ENCODE measurements around the gene CHCHD4.

The CHCHD4 gene

DNA sequence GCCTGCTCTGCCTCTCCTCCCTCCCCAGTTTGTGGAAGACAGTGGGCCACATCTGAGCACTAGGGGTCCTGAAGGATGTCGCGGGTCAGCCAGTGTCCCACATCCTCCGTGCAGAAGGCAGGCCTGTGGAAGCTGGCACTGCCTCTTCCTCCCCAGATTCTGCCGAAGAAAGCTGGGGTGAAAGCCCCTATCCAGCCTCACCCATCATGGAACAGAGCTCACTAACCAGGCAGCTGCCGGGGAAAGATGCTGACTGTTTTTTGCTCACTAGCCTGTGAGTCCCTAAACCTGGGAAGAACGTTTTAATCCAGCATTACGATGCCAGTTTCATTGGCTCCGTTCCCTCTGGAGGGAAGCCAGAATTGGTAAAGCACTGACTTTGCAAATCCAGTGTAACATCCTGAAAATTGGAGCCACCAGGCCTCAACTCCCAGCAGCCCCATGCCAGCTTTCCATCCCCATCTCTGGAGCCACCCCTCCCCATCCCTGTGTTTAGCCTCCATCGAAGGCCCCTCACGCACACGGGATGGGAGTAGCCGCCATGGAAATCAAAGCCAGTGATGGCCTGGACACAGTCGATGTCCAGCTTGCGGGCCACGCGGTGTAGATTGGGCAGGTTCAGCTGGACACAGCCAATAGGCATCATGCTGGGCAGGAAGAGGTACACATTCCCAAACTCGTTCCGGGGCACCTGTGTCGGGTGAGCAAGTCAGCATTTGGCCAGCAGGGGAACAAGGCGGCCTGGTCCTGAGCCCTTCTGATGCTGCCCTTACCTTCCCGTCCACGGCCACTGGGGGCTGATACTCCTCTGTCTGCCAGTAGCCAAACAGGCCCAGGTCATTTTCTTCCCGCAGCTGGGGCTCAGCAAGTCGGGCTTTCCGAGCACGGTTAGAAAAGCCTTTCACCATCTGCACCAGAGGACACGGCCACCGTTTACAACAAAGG is 23.6 kb upstream of the CHCHD4 start:
- DNase-seq = no peak

DNA sequence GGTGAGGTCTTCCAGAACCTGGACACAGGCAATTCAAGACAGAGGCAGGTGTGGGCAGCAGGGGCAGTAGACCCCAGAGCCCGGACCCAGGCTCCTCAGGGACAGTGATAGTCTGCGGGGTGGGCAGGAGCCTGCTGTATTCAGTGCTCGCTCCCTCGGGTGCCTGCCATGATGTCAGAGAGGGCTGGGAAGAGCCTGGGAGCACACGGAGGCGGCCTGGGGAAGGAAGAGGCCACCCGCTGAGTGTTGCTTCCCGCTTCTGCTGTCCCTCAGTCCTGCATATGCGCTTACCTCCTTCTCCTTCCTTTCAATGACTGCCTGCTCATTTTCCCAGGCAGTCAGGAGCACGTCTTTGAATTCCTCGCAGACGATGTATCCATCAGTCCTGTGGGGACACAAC is 22.9 kb upstream of the CHCHD4 start:
- DNase-seq = no peak

DNA sequence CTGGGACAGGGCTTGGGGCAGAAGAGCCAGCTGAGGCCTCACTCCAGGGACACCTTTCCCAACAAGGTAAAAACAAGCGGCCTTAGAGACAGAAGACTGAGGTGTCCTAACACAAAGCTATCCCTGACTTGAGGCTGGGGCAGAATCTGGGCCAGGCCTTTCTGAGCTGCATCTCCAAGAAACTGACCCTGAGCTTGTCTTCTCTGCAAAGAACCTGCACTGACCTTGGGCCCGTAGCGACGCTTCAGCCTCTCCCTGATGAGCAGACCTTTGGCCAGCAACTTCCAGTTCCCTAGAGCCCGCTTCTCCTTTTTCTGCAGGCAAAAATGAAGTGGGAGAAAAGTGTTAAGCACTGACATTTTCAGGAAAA is 22.4 kb upstream of the CHCHD4 start:
- no peak for DNase-seq

DNA sequence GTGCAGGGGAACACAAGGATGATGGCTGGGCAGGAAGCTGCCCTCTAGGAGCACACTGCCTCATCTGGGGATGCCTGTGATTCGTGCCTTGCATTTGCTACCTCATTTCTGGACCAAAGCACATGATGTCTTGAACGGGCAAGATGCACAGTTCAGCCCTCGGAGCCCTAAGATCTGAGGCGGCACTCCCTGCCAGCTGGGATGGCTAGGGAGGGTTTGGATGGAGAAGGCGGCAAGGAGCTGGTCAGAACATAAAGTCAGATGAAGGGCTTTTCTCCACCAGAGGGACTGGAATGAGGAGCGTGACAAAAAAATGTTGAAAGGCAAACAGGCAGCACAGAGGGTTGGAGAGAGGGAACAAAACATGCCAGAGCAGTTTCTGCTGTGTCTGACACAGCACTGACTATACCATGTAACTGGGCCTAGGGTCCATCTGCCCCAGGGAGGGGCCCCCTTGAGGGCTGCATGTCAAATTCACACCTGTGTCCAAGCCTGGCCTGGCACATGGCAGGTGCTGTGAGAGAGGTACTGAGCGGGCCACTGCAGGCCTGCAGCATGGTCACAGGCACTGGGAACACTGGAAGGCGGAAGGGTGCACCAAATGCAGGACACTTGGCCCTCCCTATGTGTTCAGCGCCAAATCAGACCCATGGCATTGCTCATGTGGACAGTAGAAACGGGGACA is 21.9 kb upstream of the CHCHD4 start:
- no peak for DNase-seq

DNA sequence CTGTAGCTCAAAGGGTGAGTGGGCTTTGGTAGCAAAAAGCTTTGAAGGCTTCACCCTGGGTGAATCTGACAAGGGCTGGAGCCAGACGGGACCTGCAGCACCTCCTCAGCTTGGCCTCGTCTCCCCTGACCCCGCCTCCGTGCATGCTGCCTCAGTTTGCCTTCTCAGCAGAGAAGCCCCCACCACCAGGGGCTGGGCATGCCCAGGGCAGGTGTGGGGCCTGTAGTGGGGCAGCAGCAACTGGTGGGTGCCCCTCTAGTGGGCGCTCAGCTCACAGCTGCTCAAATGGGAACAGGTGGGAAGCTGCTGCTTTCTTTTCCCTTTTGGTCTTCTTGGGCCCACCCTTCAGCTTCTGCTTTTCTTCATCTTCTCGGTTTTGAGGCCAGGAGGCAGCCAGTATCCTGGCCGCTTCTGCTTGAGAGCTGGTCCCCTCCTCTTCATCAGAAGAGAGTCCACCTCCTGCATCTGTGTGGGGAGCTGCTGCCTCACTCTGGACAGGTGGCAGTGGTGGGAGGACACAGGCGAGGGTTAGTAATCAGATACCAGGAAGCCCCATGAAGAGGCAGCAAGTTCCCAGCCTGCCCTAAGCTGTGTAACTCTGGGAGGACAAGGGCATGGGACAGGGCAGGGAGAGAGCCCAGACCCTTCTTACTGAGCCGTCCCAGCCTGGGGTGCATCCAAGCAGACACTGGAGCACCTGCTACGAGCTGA is 21.2 kb upstream of the CHCHD4 start:
- no peak for DNase-seq

DNA sequence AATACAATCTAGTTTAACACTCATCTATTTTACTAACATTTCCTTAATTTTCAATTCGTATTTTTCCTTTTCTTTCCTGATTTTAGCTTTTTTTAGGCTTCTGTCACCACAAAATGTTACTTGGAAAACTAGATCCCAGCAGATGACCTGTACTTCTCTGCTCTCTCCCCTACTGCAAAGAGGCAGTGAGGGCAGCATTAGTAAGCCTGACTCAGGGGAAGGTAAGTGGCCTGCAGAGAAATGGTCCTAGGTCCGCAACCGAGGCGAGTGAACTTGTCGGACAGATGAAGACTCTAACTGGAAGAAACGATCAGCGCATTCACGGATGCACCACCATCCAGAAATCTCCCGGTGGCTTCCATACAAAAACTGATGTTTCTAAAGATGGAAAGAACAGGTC is 20.6 kb upstream of the CHCHD4 start:
- DNase-seq = no peak

DNA sequence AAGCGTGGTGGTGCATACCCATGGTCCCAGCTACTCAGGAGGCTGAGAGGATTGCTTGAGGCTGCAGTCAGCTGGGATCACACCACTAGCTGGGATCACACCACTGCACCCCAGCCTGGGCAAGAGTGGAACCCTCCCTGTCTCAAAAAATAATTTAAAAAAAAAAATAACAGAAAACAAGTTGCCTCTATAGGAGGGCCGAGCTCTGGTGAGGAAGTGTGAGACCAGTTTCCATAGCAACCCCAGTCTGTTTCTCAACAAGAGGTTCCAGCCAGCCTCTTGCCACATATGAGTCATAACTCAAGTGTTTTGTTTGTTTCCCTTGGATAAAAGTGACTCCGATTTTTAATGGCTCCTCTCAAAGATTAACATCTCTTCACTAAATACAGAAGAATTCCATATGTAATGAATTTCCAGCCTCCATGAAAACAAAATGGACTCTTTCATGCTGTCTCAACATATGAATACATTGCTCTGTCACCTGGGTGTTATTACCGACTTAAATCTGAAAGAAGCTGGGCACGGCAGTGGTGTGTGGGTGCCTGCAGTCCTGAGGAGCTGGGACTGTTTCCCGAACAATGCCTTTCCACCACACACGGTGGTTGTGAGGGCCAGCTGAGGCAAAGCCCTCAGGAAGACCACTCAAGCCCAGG is 19.9 kb upstream of the CHCHD4 start:
- peak; percentile 55 for DNase-seq

DNA sequence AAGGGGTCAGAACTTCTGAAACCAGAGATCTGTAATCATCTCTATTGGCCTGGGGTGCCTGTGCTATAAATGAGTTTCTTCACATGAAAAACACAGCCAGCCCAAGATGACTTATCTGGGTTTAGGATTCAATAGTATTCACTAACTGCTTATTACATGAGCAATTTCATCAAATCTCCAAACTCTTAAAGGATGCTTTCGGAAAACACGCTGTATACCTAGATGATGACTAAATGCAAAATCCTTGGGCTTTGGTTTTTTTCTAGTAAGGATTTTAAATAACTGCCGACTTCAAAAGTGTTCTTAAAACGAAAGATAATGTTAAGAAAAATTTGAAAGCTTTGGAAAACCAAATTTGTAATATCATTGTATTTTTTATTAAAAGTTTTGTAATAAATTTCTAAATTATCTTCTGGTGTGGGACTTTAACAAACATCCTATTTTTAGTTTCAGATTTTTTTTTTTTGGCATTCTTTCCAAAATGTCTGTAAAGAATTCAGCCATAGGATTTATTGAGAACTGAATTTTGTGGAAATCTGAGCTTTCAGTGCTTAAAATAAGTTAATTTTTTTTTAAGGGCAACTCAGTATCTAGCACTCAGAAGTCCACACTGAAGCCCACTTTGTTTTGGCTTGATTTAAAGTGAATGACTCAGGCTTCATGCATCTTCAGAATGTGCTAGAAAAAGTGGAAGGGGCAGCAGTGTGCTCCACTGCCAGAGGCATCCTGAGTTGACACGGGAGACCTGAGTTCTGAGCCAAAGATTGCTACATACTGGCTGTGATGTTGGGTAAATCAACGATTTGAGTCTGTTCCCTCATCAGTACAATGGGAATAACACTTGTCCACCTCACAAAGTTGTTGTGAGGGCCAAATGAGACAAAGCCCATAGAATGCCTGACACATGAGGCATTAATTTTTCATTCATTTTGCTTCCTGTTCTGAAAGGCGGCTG is 18.9 kb upstream of the CHCHD4 start:
- no peak for DNase-seq

DNA sequence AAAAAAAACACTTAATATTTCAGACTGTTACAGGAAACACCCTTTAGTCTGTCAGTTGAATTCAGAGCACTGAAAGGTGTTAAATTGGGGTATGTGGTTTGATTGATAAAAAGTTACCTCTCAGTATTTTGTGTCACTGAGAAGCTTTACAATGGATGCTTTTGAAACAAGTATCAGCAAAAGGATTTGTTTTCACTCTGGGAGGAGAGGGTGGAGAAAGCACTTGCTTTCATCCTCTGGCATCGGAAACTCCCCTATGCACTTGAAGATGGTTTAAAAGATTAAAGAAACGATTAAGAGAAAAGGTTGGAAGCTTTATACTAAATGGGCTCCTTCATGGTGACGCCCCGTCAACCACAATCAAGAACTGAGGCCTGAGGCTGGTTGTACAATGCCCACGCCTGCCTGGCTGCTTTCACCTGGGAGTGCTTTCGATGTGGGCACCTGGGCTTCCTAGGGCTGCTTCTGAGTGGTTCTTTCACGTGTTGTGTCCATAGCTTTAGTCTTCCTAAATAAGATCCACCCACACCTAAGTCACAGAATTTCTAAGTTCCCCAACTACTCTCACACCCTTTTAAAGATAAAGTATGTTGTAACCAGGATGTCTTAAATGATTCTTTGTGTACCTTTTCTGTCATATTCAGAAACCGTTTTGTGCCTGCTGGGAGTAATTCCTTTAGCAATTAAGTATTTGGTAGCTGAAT is 18.0 kb upstream of the CHCHD4 start:
- DNase-seq = no peak

DNA sequence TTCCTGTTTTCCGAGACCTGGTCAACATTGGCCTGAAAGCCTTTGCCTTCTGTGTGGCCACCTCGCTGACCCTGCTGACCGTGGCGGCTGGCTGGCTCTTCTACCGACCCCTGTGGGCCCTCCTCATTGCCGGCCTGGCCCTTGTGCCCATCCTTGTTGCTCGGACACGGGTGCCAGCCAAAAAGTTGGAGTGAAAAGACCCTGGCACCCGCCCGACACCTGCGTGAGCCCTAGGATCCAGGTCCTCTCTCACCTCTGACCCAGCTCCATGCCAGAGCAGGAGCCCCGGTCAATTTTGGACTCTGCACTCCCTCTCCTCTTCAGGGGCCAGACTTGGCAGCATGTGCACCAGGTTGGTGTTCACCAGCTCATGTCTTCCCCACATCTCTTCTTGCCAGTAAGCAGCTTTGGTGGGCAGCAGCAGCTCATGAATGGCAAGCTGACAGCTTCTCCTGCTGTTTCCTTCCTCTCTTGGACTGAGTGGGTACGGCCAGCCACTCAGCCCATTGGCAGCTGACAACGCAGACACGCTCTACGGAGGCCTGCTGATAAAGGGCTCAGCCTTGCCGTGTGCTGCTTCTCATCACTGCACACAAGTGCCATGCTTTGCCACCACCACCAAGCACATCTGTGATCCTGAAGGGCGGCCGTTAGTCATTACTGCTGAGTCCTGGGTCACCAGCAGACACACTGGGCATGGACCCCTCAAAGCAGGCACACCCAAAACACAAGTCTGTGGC is 17.1 kb upstream of the CHCHD4 start:
- DNase-seq = no peak

DNA sequence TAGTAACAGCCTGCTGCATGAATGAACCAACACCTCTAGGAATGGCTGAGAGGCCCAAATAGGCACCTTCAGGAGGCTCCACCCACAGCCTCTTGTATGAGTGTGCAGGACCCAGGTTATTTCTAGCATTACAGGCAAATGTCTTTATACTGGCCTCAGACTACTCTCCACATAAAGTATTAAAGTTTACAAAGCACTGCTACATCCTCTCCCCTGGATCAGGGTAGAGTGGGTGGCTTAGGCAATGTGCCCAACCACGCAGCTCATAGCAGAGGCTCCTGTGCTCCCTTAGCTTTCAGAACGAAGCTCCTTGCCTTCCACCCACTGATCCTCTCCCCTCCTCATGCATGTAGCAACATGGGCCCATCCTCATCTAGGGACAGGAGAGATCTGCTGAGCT is 16.5 kb upstream of the CHCHD4 start:
- no peak for DNase-seq

DNA sequence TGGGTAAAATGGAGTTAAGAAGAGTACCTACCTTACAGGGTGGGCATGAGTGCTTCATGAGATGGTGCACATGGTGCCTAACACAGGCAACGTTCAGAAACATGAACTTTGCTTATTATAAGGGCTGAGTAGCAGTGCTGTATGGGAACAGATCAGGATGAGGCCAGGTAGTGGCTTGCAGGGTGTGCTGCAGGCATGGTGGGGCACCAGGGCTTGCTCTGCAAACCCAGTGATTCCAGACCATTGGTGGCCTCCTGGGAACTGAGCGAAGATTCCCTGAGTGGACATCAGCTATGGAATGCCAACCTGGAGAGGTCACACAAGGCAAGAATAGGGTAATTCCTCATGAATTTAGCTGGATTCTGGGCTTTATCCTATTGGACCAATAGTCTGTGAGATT is 16.0 kb upstream of the CHCHD4 start:
- no peak for DNase-seq

DNA sequence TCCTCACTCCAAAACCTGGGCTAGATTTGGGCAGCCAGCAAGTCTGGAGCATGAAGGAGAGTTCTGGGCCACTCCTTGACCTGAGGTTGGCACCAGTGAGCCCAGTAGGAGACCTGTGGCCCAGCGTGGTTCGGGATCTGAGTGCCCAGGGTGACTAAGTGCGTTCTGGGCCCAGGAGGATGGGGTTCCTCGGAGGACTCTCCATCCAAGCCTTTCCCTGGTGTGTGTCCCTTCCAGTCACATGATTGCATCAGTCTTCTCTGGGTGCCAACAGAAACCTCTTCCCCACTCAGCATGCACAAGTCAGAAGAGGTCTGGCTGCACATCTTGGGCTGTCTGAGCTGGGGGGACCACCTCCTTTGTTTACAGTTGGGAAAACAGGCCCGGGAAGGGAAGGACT is 15.1 kb upstream of the CHCHD4 start:
- DNase-seq = no peak

DNA sequence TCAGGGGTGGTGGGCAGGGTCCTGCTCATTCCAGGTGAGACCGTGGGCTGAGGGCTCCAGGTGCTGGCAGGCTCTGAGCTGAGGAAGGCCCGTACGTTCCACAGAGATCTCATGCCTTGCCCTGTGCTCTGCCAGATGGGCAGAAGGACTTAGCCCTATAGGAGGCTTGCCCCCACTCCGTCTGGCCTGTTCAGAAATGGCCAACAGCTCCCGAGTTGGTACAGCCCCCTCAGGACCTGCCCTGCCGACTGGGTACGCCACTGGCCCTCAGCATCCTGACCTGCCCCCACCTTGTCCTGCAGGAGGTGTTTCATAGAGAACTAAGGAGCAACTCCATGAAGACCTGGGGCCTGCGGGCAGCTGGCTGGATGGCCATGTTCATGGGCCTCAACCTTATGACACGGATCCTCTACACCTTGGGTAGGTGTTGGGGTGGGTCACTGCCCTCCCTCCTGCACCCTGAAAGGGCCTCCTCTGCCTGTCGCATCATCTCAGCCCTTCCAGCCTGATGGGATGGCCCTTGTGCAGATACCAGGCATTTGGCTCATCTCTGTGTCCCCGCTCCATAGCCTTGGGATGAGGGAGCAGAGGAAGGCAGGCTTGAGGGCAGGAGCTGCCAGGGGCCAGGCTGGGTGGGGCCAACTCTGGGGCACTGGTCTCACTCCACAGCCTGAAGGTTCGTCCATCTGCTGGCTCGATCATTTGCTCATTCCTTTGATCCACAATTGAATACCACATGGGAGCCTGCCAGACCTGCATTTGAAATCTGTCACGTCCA is 14.4 kb upstream of the CHCHD4 start:
- no peak for DNase-seq

DNA sequence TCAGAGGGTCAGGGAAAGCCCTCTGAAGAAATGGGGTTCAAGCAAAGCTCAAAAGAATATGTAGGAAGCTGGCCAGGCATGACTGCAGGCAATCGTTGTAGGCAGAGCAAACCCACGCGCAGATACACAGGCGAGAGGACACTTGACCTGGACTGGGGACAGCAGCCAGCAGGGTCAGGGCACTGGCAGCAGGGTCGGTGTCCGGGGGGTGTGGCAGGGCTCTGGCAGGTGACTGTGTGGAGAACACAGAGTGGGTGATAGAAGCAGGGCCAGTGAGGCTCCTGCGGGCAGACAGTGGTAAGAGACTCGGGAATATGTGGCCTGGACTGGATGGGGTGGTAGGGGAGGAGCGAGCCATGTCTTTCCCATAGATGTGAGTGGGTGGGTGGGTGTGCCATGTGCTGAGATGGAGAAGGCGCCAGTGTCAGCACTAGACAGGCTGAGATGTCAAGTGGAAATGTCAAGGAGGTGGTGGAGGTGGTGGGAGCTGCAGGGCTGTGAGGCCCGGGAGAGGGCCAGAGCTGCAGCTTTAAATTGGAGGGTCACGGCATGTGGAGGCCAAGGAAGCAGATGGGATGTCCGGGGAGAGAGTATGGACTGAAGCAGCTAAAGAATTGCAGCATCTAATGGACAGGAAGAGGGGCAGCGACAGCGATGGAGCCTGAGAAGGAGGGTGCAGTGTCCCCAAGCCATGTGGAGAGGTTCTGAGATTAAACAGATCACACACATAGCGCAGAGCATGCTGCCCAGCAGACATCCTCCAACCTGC is 13.6 kb upstream of the CHCHD4 start:
- DNase-seq = no peak

DNA sequence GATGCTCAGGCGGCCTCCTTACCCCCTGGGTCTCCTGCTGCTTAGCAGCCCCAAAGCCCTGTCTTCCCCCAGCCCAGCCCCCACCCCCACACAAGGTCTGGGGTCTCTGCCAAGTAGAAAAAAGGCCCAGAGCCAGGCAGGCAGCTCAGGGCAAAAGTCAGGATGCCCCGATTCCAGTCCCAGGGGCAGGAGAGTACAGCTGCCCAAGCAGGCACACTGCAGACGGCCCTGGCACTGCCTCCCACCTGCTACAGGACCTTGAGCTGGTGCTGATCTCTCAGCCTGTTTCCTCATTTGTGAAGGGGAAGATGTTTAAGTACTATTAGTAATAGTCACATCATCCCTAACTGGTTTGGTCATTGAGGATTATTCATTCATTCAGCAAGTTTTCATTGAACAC is 12.8 kb upstream of the CHCHD4 start:
- DNase-seq = no peak

DNA sequence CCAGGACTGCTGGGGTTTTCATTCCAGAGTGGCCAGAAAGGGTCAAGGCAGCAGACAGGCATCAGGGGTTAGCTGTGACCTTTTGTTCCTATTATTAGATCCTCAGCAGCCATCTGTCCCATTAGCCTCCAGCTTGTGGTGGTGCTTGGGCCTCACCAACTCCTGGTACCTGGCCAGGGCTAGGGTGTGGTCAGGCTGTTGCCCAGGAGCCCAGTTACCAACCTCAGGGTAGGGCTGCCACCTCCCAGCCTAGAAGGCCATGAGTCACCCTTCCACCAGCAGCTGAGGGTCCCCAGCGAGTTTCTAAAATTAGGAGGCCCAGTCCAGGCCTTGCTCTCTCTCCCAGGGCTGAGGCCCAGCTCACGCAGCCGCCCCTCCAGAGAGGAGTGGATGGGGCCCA is 12.3 kb upstream of the CHCHD4 start:
- DNase-seq = no peak

DNA sequence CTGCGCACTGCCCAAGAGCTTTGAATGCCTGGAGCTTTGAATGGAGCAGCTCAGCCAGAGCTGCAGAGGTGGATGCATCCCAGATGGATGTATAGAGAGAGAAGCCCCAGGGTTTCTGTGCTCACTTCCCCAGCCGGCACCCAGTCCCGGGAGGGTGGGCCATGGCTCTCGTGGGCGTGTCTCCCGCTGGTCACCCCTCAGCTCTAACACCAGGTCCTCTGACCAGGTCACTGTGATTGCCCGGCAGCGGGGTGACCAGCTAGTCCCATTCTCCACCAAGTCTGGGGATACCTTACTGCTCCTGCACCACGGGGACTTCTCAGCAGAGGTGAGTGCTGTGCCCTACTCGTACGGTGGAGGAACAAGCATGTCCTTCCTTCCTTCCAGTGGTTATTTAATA is 10.9 kb upstream of the CHCHD4 start:
- no peak for DNase-seq

DNA sequence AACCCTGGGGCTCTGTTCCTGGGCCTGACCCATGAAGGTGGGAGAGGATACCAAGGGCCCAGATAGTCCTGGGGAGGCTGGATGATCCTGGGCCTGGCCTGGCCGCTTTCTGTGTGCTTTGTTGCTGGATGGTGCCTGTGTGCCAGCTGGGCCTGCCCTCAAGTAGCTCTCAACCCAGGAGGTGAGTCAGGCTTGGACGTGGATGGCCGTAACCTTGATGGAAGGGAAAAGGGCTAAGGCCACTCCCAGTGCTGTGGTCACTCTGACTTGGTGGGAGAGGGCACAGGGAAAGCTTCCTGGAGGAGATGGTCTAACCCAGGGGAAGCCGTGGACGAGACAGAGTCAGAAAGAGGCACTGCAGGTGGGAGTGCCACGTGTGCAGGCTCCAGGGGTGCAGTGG is 9.6 kb upstream of the CHCHD4 start:
- no peak for DNase-seq
